Peyer's patch (tissue), 4 donors: ENCODE data around the gene STING1. TPM values are rescaled to one million over a fixed set of nuclear protein-coding genes. Genes with fewer than 3 reads are reported as not detected.
A peak's percentile ranks its signal among the peaks of the same experiment; 100 is the strongest.
"Not testable (repeated sequence)": the region's sequence is repeated elsewhere in the genome, so short reads cannot be mapped to it uniquely, and the experiment has no call there.

ENCODE experiments used
- DNase-seq, 3 donors: peaks; one replicate each; pipeline ENCODE4 v3.0.0-alpha.2; 2017 to 2019
- H3K27ac ChIP-seq, 4 donors: fragments of 200-600 bp; sonication (generic); one replicate each; pipeline ENCODE4 v1.5.1; 2016 to 2019
- H3K27me3 ChIP-seq, 2 donors: fragments of 200-600 bp; sonication (generic); one replicate each; pipeline ENCODE4 v1.5.1; 2019
- H3K36me3 ChIP-seq, 3 donors: fragments of 200-600 bp; sonication (generic); one replicate each; pipeline ENCODE4 v1.5.1; 2016 to 2019
- H3K4me1 ChIP-seq, 4 donors: fragments of 200-600 bp; sonication (generic); one replicate each; pipeline ENCODE4 v1.5.1; 2016 to 2019
- H3K4me3 ChIP-seq, 4 donors: fragments of 200-600 bp; sonication (generic); 1 replicate in 3 of 4; 2 replicates in 1 of 4; pipeline ENCODE4 v1.5.1; 2016 to 2019; ENCODE audit warnings: mild to moderate bottlenecking in 1 of 4
- H3K9me3 ChIP-seq, 4 donors: fragments of 200-600 bp; sonication (generic); one replicate each; pipeline ENCODE4 v1.5.1; 2016 to 2019; ENCODE audit warnings: mild to moderate bottlenecking in 1 of 4
- CTCF ChIP-seq, 6 experiments: fragments of 450-650 bp in 4 of 6; fragments of 200-600 bp in 2 of 6; sonication (generic) in 1 of 6; IDR thresholded peaks; one replicate each; pipeline ENCODE4 v1.5.1; 2017 to 2019; ENCODE audit warnings: antibody characterized with exemption in 6 of 6, mild to moderate bottlenecking in 3 of 6, moderate library complexity in 1 of 6
- POLR2A ChIP-seq, 2 donors: fragments of 450-650 bp; IDR thresholded peaks; one replicate each; pipeline ENCODE4 v1.5.1; 2017; ENCODE audit warnings: antibody characterized with exemption in 2 of 2, mild to moderate bottlenecking in 2 of 2, moderate library complexity in 2 of 2
- total RNA-seq, 4 donors: library from RNA; depleted of rRNA; stranded (reverse); fragments of >200 nt; gene quantifications; one replicate each; pipeline ENCODE4 v1.1.0, GENCODE V29; 2016

STING1 gene
- total RNA-seq, 4 donors from 2014 or later = 9.5 to 48.7 (median 18.0) TPM

- Histone ChIP-seq H3K4me1 (no peaks in the 10 kb centered on the region), H3K4me3 (no peak overlapping the region), H3K9me3 (no peaks in the 10 kb centered on the region), H3K27ac (no peak overlapping the region), H3K36me3 (no peaks in the 10 kb centered on the region), H3K27me3 (no peaks in the 10 kb centered on the region)
- DNase-seq = peak in 1 of 3 donors; percentile 18
- TF ChIP-seq CTCF (IDR thresholded peaks at IDR 0.05) (no peak), POLR2A (IDR thresholded peaks at IDR 0.05) (no peak)
Measured at GRCh38 chr5:139445325-139446170, 37.0 kb downstream of the STING1 start.

- H3K27ac ChIP-seq = no peak overlapping the region
Measured at GRCh38 chr5:139443831-139444453, 38.6 kb downstream of the STING1 start.

GRCh38 chr5:139440416-139440815, 42.1 kb downstream of the STING1 start:
- H3K4me3 ChIP-seq, H3K27ac ChIP-seq, H3K9me3 ChIP-seq, H3K36me3 ChIP-seq, H3K27me3 ChIP-seq: not testable (repeated sequence)
- peak in 1 of 3 donors; percentile 43 for DNase-seq
- H3K4me1 ChIP-seq = peaks cover 0 to 11% (median 2%) of the 10 kb centered on the region in 4 donors

More at GRCh38 chr5:139443831-139444453, 38.6 kb downstream of the STING1 start:
- H3K4me3 ChIP-seq = no peak overlapping the region
- H3K36me3 ChIP-seq = no peaks in the 10 kb centered on the region
- peak in 1 of 3 donors; percentile 45 for DNase-seq
- no peaks in the 10 kb centered on the region for H3K9me3 ChIP-seq
- no peak for TF ChIP-seq CTCF (IDR thresholded peaks at IDR 0.05)
- TF ChIP-seq POLR2A (IDR thresholded peaks at IDR 0.05) = no peak
- peaks cover 0 to 6% (median 2%) of the 10 kb centered on the region in 4 donors for H3K4me1 ChIP-seq
- no peaks in the 10 kb centered on the region for H3K27me3 ChIP-seq

- Histone ChIP-seq H3K4me3 (peak within 1 kb of the TSS; percentile 67 to 74 (median 70)), H3K9me3 (no peaks in the 10 kb centered on the region), H3K27ac (peak within 1 kb of the TSS; percentile 88 to 96 (median 94)), H3K4me1 (peaks cover 0 to 11% (median 2%) of the 10 kb centered on the region in 4 donors), H3K36me3 (no peaks in the 10 kb centered on the region), H3K27me3 (no peaks in the 10 kb centered on the region)
- TF ChIP-seq POLR2A (IDR thresholded peaks at IDR 0.05) (peak; percentile 10 to 26), CTCF (IDR thresholded peaks at IDR 0.05) (no peak)
- DNase-seq = peak; percentile 94 to 98 (median 95)
Measured at GRCh38 chr5:139439013-139439903, 43.3 kb downstream of the STING1 start, which contains the start of gene DNAJC18. Gene DNAJC18 (minus strand): TSS chr5:139439525. CDS start chr5:139439445, 80 bp downstream.

- H3K27ac ChIP-seq = peak overlapping the region; percentile 88 to 96 (median 94)
- H3K27me3 ChIP-seq = no peaks in the 10 kb centered on the region
- no peaks in the 10 kb centered on the region for H3K36me3 ChIP-seq
- TF ChIP-seq POLR2A (IDR thresholded peaks at IDR 0.05) (no peak), CTCF (IDR thresholded peaks at IDR 0.05) (no peak)
- peaks cover 0 to 11% (median 2%) of the 10 kb centered on the region in 4 donors for H3K4me1 ChIP-seq
- DNase-seq = no peak
- no peaks in the 10 kb centered on the region for H3K9me3 ChIP-seq
- H3K4me3 ChIP-seq = peak overlapping the region; percentile 67 to 74 (median 70)
Measured at GRCh38 chr5:139438707-139439012, 43.9 kb downstream of the STING1 start.
